ENCODE data around the gene SLC7A6OS. TPM values are rescaled to one million over a fixed set of nuclear protein-coding genes. Genes with fewer than 3 reads are reported as not detected.

SLC7A6OS gene
- total RNA-seq, 1 donor from 2014 or later = 21.7 TPM

DNA sequence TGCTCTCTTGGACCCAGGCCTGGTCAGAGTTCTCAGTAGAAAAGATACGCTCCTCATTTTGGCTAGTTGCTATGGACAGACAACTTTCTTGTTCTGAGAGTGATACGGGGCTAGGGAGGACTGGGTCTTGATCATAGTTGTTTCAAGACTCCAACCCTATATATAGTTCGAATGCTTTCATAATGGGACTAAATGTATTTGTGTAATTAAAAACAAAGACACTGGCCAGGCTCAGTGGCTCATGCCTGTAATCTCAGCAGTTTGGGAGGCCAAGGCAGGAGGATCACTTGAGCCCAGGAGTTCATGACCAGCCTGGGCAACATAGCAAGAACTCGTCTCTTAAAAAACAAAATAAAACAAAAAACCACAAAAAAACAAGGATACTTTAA lies 28.7 kb downstream of the SLC7A6OS start:
- no peaks in the 10 kb centered on the region for H3K9me3 Mint-ChIP-seq
- TF ChIP-seq CTCF (conservative IDR thresholded peaks at IDR 0.05) = no peak
- no peak overlapping the region for H3K27ac Mint-ChIP-seq
- peaks cover 17% of the 10 kb centered on the region for H3K36me3 Mint-ChIP-seq
- no peak for DNase-seq (ENCODE audit: extremely low spot score, unreplicated experiment)
- H3K4me1 Mint-ChIP-seq (ENCODE audit: unreplicated experiment) = peaks cover 5% of the 10 kb centered on the region
- H3K4me3 Mint-ChIP-seq = no peak overlapping the region
- no peaks in the 10 kb centered on the region for H3K27me3 Mint-ChIP-seq

GRCh38 chr16:68281368-68282063 lies 29.2 kb downstream of the SLC7A6OS start:
- TF ChIP-seq CTCF (conservative IDR thresholded peaks at IDR 0.05) = no peak
- H3K27me3 Mint-ChIP-seq = no peaks in the 10 kb centered on the region
- no peaks in the 10 kb centered on the region for H3K9me3 Mint-ChIP-seq
- peaks cover 5% of the 10 kb centered on the region for H3K4me1 Mint-ChIP-seq (ENCODE audit: unreplicated experiment)
- H3K27ac Mint-ChIP-seq = no peak overlapping the region
- no peak for DNase-seq (ENCODE audit: extremely low spot score, unreplicated experiment)
- H3K4me3 Mint-ChIP-seq = no peak overlapping the region
- peaks cover 15% of the 10 kb centered on the region for H3K36me3 Mint-ChIP-seq

DNA sequence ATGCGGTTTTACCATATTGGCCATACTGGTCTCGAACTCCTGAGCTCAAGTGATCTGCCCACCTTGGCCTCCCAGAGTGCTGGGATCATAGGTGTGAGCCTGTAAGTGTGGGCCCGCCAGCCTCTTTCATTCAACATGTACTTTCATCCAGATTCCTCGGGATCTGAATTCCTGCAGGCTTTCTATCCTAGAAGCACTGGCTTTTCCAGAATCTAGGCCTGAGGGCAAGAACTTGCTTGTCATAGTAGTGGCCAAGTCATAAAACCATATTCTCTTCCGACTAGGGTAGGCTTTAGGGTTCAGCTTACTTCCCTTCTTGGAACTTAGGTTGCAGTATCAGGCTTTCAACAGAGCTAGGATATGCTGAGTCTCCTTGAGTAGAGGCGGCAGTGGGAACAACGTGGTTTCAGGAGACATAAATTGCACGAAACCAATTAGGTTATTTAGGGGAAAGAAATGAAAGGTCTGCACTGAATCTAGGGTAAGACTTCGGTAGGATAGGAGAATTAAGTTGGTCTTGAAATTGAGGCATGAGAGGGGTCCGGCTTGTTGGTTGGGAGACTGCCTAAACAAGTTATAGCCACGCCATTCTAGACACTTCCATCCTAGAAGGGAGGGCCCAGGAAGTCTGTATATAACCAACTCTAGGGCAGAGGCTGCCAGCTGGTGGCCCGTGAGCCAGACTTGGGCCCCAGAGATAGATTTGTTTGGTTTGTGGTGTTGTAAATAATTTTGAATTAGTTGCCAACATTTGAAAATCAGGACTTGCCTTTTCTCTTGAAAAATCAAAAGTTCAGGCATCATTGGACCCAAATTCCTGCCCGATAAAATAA lies 30.8 kb downstream of the SLC7A6OS start:
- no peak for TF ChIP-seq CTCF (conservative IDR thresholded peaks at IDR 0.05)
- peaks cover 10% of the 10 kb centered on the region for H3K36me3 Mint-ChIP-seq

GRCh38 chr16:68276223-68276622 lies 34.5 kb downstream of the SLC7A6OS start:
- Mint-ChIP-seq H3K4me1 (ENCODE audit: unreplicated experiment) (peaks cover 8% of the 10 kb centered on the region), H3K36me3 (peaks cover 8% of the 10 kb centered on the region), H3K9me3 (no peaks in the 10 kb centered on the region), H3K27ac (peak overlapping the region; percentile 55), H3K4me3 (no peak overlapping the region), H3K27me3 (no peaks in the 10 kb centered on the region)
- DNase-seq (ENCODE audit: extremely low spot score, unreplicated experiment) = no peak
- no peak for TF ChIP-seq CTCF (conservative IDR thresholded peaks at IDR 0.05)

More for the DNA sequence above, 30.8 kb downstream of the SLC7A6OS start:
- H3K4me1 Mint-ChIP-seq (ENCODE audit: unreplicated experiment) = peaks cover 12% of the 10 kb centered on the region
- H3K27me3 Mint-ChIP-seq = no peaks in the 10 kb centered on the region
- DNase-seq (ENCODE audit: extremely low spot score, unreplicated experiment) = no peak
- H3K4me3 Mint-ChIP-seq = no peak overlapping the region
- H3K9me3 Mint-ChIP-seq = no peaks in the 10 kb centered on the region
- no peak overlapping the region for H3K27ac Mint-ChIP-seq

DNA sequence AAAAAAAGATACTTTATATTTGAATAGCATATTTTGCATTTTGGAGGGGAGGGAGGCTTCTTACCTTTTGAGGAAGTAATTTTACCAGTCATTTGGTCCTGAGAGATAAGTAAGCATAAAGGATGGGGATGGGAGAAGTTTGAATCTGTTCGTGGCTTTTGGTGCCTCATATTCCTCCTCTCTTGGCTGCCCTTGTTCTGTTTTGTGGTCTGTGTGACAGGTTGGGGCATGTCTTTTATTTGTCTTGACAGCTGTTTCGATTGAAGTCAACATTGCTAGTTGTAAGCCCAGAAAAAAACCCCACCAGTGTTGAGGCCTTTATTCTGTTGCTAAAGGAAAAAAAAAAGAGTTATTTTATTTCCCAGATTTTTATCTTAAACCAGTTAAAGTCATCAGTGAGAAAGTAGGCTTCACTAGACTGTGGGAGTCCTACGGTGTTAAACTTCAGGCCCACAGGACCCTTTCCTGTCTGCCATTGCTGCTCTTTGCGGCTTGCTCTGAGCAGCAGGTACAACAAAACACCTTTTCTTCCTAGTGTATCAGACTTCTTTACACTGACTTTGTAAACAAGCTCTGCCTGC lies 35.0 kb downstream of the SLC7A6OS start:
- DNase-seq (ENCODE audit: extremely low spot score, unreplicated experiment) = no peak
- Mint-ChIP-seq H3K4me1 (ENCODE audit: unreplicated experiment) (peaks cover 8% of the 10 kb centered on the region), H3K36me3 (peaks cover 8% of the 10 kb centered on the region), H3K9me3 (no peaks in the 10 kb centered on the region), H3K27ac (peak overlapping the region; percentile 55), H3K4me3 (peak overlapping the region; percentile 11), H3K27me3 (no peaks in the 10 kb centered on the region)
- TF ChIP-seq CTCF (conservative IDR thresholded peaks at IDR 0.05) = no peak
